GM12891 (cell line): Measurements from ENCODE around the gene GTF2H4. TPM values are rescaled to one million over a fixed set of nuclear protein-coding genes. Genes with fewer than 3 reads are reported as not detected.
A peak's percentile ranks its signal among the peaks of the same experiment; 100 is the strongest.
"Not testable (repeated sequence)": the region's sequence is repeated elsewhere in the genome, so short reads cannot be mapped to it uniquely, and the experiment has no call there.

Experiments
- DNase-seq: peaks from one replicate; pipeline ENCODE4 v3.0.0; 2011; ENCODE audit warnings: low spot score; ENCODE audit not compliant: insufficient read length
- FAIRE-seq: peaks from 2 replicates; lab custom pipeline; 2011; peaks lifted over from hg19 to GRCh38; lab: Jason Lieb, UNC
- PAX5 ChIP-seq: IDR thresholded peaks from 2 replicates; pipeline ENCODE4 v1.6.1; 2011; ENCODE audit warnings: low read length, moderate library complexity, mild to moderate bottlenecking; ENCODE audit not compliant: insufficient read depth, severe bottlenecking
- POLR2A ChIP-seq: IDR thresholded peaks from 2 replicates; pipeline ENCODE4 v1.6.1; 2011; ENCODE audit warnings: low read depth, low read length, control low read depth
- POLR2AphosphoS5 ChIP-seq: IDR thresholded peaks from 2 replicates; pipeline ENCODE4 v1.6.1; 2011; ENCODE audit warnings: low read depth, low read length, control low read depth
- POU2F2 ChIP-seq: IDR thresholded peaks from 2 replicates; pipeline ENCODE4 v1.6.1; 2011; ENCODE audit warnings: low read depth, mild to moderate bottlenecking, control low read depth, low read length, moderate library complexity
- SPI1 ChIP-seq: IDR thresholded peaks from 2 replicates; pipeline ENCODE4 v1.6.1; 2011; ENCODE audit warnings: low read depth, low read length, control low read depth
- TAF1 ChIP-seq: IDR thresholded peaks from 2 replicates; pipeline ENCODE4 v1.6.1; 2011; ENCODE audit warnings: low read depth, low read length, control low read depth
- polyA plus RNA-seq: library from polyadenylated mRNA; unstranded; fragments of >200 nt; gene quantifications from one replicate; pipeline ENCODE4 v1.2.1, GENCODE V29; 2012; ENCODE audit warnings: low read depth, missing spikeins, inconsistent platforms; ENCODE audit not compliant: missing spikeins

Gene GTF2H4
- 24.9 TPM for polyA plus RNA-seq

DNA sequence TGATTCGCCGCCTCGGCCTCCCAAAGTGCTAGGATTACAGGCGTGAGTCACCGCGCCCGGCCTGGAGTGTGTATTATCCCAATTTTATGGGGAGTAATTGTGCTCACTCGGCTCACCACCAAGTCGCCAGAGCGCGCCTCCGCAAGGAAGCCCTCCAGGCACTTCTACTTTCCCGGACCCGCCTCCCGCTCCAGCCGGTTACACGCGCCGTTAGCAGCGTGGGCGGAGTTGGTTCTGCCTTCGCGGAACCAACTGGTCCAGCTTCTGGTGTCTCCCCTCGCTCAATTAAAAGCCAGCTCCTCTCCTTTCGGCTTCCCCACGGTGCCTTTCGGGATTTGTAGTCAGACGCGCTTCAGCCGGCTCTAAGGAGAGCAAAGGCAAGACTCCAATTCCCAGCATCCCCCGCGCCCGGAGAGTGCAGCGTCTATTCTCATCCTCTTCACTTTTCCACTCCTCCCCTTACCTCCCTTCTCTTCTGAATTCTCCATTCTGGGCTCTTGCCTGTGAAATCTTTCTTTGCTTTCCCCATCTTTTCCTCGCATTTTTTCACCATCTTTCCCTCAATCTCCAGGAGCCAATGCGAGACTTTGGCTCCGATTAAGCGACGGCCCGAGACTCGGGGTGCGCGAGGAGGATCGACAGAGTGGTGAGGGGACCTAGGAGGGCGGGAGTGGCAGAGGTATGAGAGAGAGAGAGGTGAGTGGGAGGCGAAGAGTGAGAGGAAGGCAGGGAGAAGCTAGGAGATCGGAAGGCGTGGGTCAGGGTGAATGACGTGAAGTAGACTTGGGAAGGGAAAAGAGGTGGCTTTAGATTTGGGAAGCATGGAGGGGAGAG is at the start of gene GTF2H4:
GTF2H4 (plus strand) TSS at position 450 of the 834 bp plus-strand sequence.
- DNase-seq: peak; percentile 86
- FAIRE-seq: peak; percentile 96

DNA sequence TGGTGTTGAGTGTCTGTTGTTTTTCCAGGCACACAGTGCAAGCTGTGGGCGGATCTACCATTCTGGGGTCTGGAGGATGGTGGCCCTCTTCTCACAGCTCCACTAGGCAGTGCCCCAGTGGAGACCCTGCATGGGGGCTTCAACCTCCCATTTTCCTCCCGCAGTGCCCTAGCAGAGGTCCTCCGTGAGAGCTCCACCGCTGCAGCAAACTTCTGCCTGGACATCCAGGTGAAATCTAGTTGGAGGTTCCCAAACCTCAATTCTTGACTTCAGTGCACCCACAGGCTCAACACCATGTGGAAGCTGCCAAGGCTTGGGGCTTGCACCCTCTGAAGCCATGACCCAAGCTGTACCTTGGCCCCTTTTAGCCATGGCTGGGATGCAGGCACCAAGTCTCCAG is 48.3 kb upstream of the GTF2H4 start:
- FAIRE-seq, DNase-seq: not testable (repeated sequence)

More for the DNA sequence above, at the start of gene GTF2H4:
- no peak for TF ChIP-seq POLR2AphosphoS5
- no peak for TF ChIP-seq POLR2A
- no peak for TF ChIP-seq SPI1
- TF ChIP-seq POU2F2: peak; percentile 93
- TF ChIP-seq PAX5: peak; percentile 71
- TF ChIP-seq TAF1: 0 out of 2 replicates have a peak, but pooled peaks have one; percentile 43

DNA sequence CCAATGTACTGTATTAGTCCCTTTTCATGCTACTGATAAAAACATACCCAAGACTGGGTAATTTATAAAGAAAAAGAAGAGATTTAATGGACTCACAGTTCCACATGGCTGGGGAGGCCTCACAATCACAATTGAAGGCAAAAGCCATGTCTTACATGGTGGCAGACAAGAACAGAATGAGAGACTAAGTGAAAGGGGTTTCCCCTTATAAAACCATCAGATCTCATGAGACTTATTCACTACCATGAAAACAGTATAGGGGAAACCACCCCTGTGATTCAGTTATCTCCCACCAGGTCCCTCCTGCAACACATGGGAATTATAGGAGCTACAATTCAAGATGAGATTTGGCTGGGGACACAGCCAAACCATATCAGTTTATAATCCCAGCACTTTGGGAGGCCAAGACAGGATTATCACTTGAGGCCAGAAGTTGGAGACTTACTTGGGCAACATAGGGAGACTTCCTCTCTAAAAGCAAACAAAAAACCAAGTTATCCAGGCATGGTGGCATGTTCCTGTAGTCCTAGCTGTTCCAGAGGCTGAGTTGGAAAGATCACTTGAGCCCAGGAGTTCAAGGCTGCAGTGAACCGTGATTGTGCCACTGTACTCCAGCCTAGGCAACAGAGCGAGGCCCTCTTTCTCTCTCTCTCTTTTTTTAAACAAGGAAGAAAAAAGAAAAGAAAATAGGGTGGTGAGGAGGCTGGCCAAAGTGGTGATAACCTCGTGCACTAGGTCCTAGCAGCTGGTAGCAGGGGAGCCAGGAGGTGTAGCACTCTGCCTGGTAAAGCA is 46.6 kb upstream of the GTF2H4 start:
- TF ChIP-seq TAF1 (no peak), SPI1 (no peak), POLR2A (no peak), POLR2AphosphoS5 (no peak), POU2F2 (no peak), PAX5 (no peak)
- FAIRE-seq (no peak), DNase-seq (no peak)

DNA sequence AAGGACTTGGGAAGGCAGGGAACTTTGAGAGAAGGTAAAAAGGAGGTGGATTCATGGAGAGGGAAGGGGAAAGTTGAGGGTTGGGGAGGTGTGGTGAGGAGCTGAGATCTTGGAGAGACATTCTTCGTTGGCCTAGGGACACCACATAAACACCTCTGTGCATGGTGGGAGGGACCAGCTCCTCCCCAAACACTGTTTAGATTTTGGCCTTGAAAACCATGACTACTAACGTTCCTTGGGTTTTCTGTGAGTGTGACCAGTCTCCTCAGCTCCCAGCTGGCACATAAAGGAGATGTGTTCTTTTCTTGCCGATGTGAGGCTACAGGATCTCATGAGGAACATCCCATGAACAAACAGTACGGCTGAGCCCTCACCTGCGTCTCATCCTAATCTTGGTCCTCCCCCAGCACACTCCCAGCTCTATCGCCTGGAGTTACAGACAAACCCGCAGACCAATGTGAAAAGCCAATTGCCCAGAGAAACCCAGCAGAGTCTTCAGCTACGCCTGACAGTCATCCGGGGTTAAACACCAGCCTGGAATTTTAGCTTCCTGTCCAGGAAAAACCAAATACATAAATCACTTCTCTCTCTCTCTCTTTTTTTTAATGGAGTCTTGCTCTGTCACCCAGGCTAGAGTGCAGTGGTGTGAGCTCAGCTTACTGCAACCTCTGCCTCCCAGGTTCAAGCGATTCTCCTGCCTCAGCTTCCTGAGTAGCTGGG is 45.7 kb upstream of the GTF2H4 start:
- no peak for TF ChIP-seq POLR2AphosphoS5
- no peak for TF ChIP-seq TAF1
- TF ChIP-seq POU2F2: no peak
- no peak for TF ChIP-seq POLR2A
- TF ChIP-seq PAX5: no peak
- no peak for TF ChIP-seq SPI1
- FAIRE-seq: no peak
- DNase-seq: no peak

DNA sequence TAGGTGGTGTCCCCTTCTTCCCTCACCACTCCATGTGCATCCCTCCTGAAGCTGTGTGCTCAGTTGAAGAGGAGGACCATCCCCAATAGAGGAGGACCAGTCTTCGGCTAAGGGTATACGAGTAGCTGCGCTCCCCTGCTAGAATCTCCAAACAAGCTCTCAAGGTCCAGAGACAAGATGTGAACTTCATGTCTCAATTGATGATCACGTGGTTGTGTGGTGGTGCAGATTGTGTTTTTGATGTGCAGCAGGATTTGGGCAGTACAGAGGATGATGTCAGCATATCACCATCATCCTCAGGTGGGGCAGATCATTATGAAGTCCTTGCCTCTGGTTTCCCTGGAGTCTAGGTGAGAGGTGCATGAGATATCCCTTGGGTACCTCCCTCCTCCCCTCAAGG is 43.7 kb upstream of the GTF2H4 start:
- FAIRE-seq (no peak), DNase-seq (no peak)
- TF ChIP-seq POU2F2 (no peak), PAX5 (no peak), TAF1 (no peak), POLR2A (no peak), POLR2AphosphoS5 (no peak), SPI1 (no peak)

DNA sequence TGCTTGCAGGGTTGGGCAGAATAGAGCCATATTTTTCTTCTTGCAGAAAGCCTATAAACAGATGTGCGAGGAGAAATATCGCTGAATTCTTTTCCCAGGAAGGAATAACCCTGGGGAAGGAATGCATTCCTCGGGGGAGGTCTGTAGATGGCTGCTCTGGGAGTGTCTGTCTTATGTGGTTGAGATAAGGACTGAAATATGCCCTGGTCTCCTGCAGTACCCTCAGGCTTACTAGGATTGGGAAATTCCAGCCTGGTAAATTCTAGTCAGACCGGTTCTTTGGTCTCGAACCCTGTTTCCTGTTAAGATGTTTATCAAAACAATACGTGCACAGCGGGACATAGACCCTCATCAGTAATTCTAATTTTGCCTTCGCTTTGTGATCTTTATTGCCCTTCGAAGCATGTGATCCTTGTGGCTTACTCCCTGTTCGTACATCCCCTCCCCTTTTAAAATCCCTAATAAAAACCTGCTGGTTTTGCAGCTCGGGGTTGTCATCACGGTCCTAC is 38.7 kb upstream of the GTF2H4 start:
- DNase-seq, FAIRE-seq: not testable (repeated sequence)

- TF ChIP-seq POLR2A: no peak
- no peak for TF ChIP-seq PAX5
- TF ChIP-seq TAF1: no peak
- no peak for TF ChIP-seq SPI1
- TF ChIP-seq POLR2AphosphoS5: no peak
- TF ChIP-seq POU2F2: no peak
- FAIRE-seq: no peak
- no peak for DNase-seq
These were observed 37.5 kb upstream of the GTF2H4 start for GRCh38 chr6:30870546-30870945.

- TF ChIP-seq POLR2A: no peak
- no peak for TF ChIP-seq TAF1
- no peak for TF ChIP-seq POU2F2
- TF ChIP-seq PAX5: no peak
- no peak for TF ChIP-seq SPI1
- DNase-seq (no peak), FAIRE-seq (no peak)
These were observed 36.3 kb upstream of the GTF2H4 start for GRCh38 chr6:30871592-30872183.
